ENCODE measurements around the gene TBC1D1. TPM values are rescaled to one million over a fixed set of nuclear protein-coding genes. Genes with fewer than 3 reads are reported as not detected.
A peak's percentile ranks its signal among the peaks of the same experiment; 100 is the strongest.

The TBC1D1 gene
- polyA plus RNA-seq, 1 donor from 2014 or later = 40.9 TPM

GRCh38 chr4:37993806-37994205 is 102.9 kb downstream of the TBC1D1 start:
- H3K4me1 Mint-ChIP-seq = peaks cover 12 to 40% (median 29%) of the 10 kb centered on the region in 3 donors
- H3K36me3 Mint-ChIP-seq = peaks cover 4% of the 10 kb centered on the region
- H3K27ac Mint-ChIP-seq = no peak overlapping the region
- H3K9me3 Mint-ChIP-seq = peaks cover 0 to 1% (median 0%) of the 10 kb centered on the region in 3 donors
- H3K27me3 Mint-ChIP-seq = no peaks in the 10 kb centered on the region
- H3K4me3 Mint-ChIP-seq = peak overlapping the region in 1 of 4 donors; percentile 65

GRCh38 chr4:37994569-37994968 is 103.7 kb downstream of the TBC1D1 start:
- peaks cover 5% of the 10 kb centered on the region for H3K36me3 Mint-ChIP-seq
- H3K4me3 Mint-ChIP-seq = peak overlapping the region in 2 of 4 donors; percentile 14 to 86
- H3K4me1 Mint-ChIP-seq = peaks cover 11 to 40% (median 24%) of the 10 kb centered on the region in 3 donors
- H3K9me3 Mint-ChIP-seq = peaks cover 0 to 1% (median 0%) of the 10 kb centered on the region in 3 donors
- H3K27ac Mint-ChIP-seq = peak overlapping the region in 2 of 3 donors; percentile 16 to 28
- H3K27me3 Mint-ChIP-seq = no peaks in the 10 kb centered on the region

GRCh38 chr4:37995299-37995821 is 104.5 kb downstream of the TBC1D1 start:
- Mint-ChIP-seq H3K4me1 (peaks cover 11 to 39% (median 21%) of the 10 kb centered on the region in 3 donors), H3K36me3 (peaks cover 5% of the 10 kb centered on the region), H3K27me3 (no peaks in the 10 kb centered on the region), H3K9me3 (peaks cover 0 to 1% (median 0%) of the 10 kb centered on the region in 3 donors), H3K27ac (peak overlapping the region in 1 of 3 donors; percentile 16), H3K4me3 (peak overlapping the region in 1 of 4 donors; percentile 73)

GRCh38 chr4:37995981-37996775 is 105.3 kb downstream of the TBC1D1 start:
- Mint-ChIP-seq H3K4me3 (no peak overlapping the region), H3K4me1 (peaks cover 11 to 39% (median 21%) of the 10 kb centered on the region in 3 donors), H3K36me3 (peaks cover 5% of the 10 kb centered on the region), H3K27me3 (no peaks in the 10 kb centered on the region), H3K27ac (no peak overlapping the region), H3K9me3 (peaks cover 0 to 1% (median 0%) of the 10 kb centered on the region in 3 donors)

GRCh38 chr4:37998226-37998625 is 107.3 kb downstream of the TBC1D1 start:
- Mint-ChIP-seq H3K4me1 (peaks cover 7 to 37% (median 21%) of the 10 kb centered on the region in 3 donors), H3K27ac (no peak overlapping the region), H3K36me3 (peaks cover 10% of the 10 kb centered on the region), H3K4me3 (no peak overlapping the region), H3K27me3 (no peaks in the 10 kb centered on the region), H3K9me3 (peaks cover 0 to 1% (median 0%) of the 10 kb centered on the region in 3 donors)

- H3K36me3 Mint-ChIP-seq = peaks cover 11% of the 10 kb centered on the region
- H3K4me1 Mint-ChIP-seq = peaks cover 7 to 36% (median 21%) of the 10 kb centered on the region in 3 donors
- no peak overlapping the region for H3K4me3 Mint-ChIP-seq
These were observed 108.3 kb downstream of the TBC1D1 start for GRCh38 chr4:37999000-37999716.

GRCh38 chr4:37999965-38000364 is 109.1 kb downstream of the TBC1D1 start:
- Mint-ChIP-seq H3K4me1 (peaks cover 11 to 32% (median 13%) of the 10 kb centered on the region in 3 donors), H3K27ac (no peak overlapping the region), H3K9me3 (peaks cover 0 to 2% (median 0%) of the 10 kb centered on the region in 3 donors), H3K27me3 (no peaks in the 10 kb centered on the region), H3K4me3 (no peak overlapping the region), H3K36me3 (peaks cover 7% of the 10 kb centered on the region)

More at GRCh38 chr4:37999000-37999716, 108.3 kb downstream of the TBC1D1 start:
- Mint-ChIP-seq H3K9me3 (peaks cover 0 to 2% (median 0%) of the 10 kb centered on the region in 3 donors), H3K27ac (peak overlapping the region in 1 of 3 donors; percentile 58), H3K27me3 (no peaks in the 10 kb centered on the region)

GRCh38 chr4:38001927-38002326 is 111.0 kb downstream of the TBC1D1 start:
- Mint-ChIP-seq H3K27me3 (no peaks in the 10 kb centered on the region), H3K9me3 (peaks cover 0 to 2% (median 0%) of the 10 kb centered on the region in 3 donors), H3K4me1 (peaks cover 12 to 27% (median 13%) of the 10 kb centered on the region in 3 donors), H3K27ac (no peak overlapping the region), H3K36me3 (peaks cover 7% of the 10 kb centered on the region), H3K4me3 (no peak overlapping the region)

- no peak overlapping the region for H3K27ac Mint-ChIP-seq
- H3K4me1 Mint-ChIP-seq = peaks cover 12 to 27% (median 12%) of the 10 kb centered on the region in 3 donors
- H3K9me3 Mint-ChIP-seq = peaks cover 0 to 2% (median 0%) of the 10 kb centered on the region in 3 donors
- H3K4me3 Mint-ChIP-seq = no peak overlapping the region
- no peaks in the 10 kb centered on the region for H3K27me3 Mint-ChIP-seq
- H3K36me3 Mint-ChIP-seq = peaks cover 7% of the 10 kb centered on the region
These were observed 111.7 kb downstream of the TBC1D1 start for GRCh38 chr4:38002451-38003071.

GRCh38 chr4:38003102-38003501 is 112.2 kb downstream of the TBC1D1 start:
- H3K27me3 Mint-ChIP-seq = no peaks in the 10 kb centered on the region
- no peak overlapping the region for H3K27ac Mint-ChIP-seq
- H3K9me3 Mint-ChIP-seq = peaks cover 0 to 2% (median 0%) of the 10 kb centered on the region in 3 donors
- no peak overlapping the region for H3K4me3 Mint-ChIP-seq
- peaks cover 7% of the 10 kb centered on the region for H3K36me3 Mint-ChIP-seq
- peaks cover 10 to 22% (median 14%) of the 10 kb centered on the region in 3 donors for H3K4me1 Mint-ChIP-seq

- Mint-ChIP-seq H3K9me3 (peaks cover 0 to 2% (median 0%) of the 10 kb centered on the region in 3 donors), H3K4me1 (peaks cover 9 to 22% (median 16%) of the 10 kb centered on the region in 3 donors), H3K27ac (no peak overlapping the region), H3K27me3 (no peaks in the 10 kb centered on the region), H3K4me3 (no peak overlapping the region), H3K36me3 (peaks cover 7% of the 10 kb centered on the region)
These were observed 112.7 kb downstream of the TBC1D1 start for GRCh38 chr4:38003628-38004027.

- H3K36me3 Mint-ChIP-seq = peaks cover 5% of the 10 kb centered on the region
- no peak overlapping the region for H3K27ac Mint-ChIP-seq
- no peaks in the 10 kb centered on the region for H3K27me3 Mint-ChIP-seq
- peaks cover 10 to 26% (median 17%) of the 10 kb centered on the region in 3 donors for H3K4me1 Mint-ChIP-seq
- H3K9me3 Mint-ChIP-seq = peaks cover 0 to 2% (median 0%) of the 10 kb centered on the region in 3 donors
- H3K4me3 Mint-ChIP-seq = no peak overlapping the region
These were observed 113.2 kb downstream of the TBC1D1 start for GRCh38 chr4:38004062-38004461.

- Mint-ChIP-seq H3K27me3 (no peaks in the 10 kb centered on the region), H3K9me3 (peaks cover 0 to 2% (median 0%) of the 10 kb centered on the region in 3 donors), H3K36me3 (peaks cover 5% of the 10 kb centered on the region), H3K4me3 (peak overlapping the region in 1 of 4 donors; percentile 25), H3K27ac (peak overlapping the region in 1 of 3 donors; percentile 48), H3K4me1 (peaks cover 6 to 24% (median 18%) of the 10 kb centered on the region in 3 donors)
These were observed 114.0 kb downstream of the TBC1D1 start for GRCh38 chr4:38004887-38005286.

GRCh38 chr4:38005637-38006036 is 114.8 kb downstream of the TBC1D1 start:
- H3K4me1 Mint-ChIP-seq = peaks cover 6 to 22% (median 22%) of the 10 kb centered on the region in 3 donors

More at GRCh38 chr4:38005637-38006036, 114.8 kb downstream of the TBC1D1 start:
- Mint-ChIP-seq H3K9me3 (peaks cover 0 to 2% (median 0%) of the 10 kb centered on the region in 3 donors), H3K27me3 (no peaks in the 10 kb centered on the region), H3K36me3 (peaks cover 5% of the 10 kb centered on the region), H3K27ac (peak overlapping the region in 1 of 3 donors; percentile 48), H3K4me3 (peak overlapping the region in 1 of 4 donors; percentile 46)

Data from IgD-negative memory B cell (primary cell).